H1 (cell line): ENCODE data around the gene SUGT1. TPM values are rescaled to one million over a fixed set of nuclear protein-coding genes. Genes with fewer than 3 reads are reported as not detected.
A peak's percentile ranks its signal among the peaks of the same experiment; 100 is the strongest.

Experiments used
- CTCF ChIA-PET: fragments of 300-600 bp; sonication (Branson Sonifier 250); formaldehyde crosslinking; loops from one replicate; lab custom pipeline; 2021; ENCODE audit not compliant: partially characterized antibody; lab: Charles Lee
- POLR2A ChIA-PET: fragments of 300-600 bp; sonication (Branson Sonifier 250); formaldehyde crosslinking; loops from one replicate; lab custom pipeline; 2021; ENCODE audit warnings: inconsistent platforms; ENCODE audit not compliant: partially characterized antibody; lab: Charles Lee
- DNase-seq, 2 experiments: peaks; one replicate each; pipeline versions ENCODE4 v3.0.0 to v3.0.0-alpha.2; 2010 to 2022; ENCODE audit warnings: low spot score in 2 of 2, low read depth in 1 of 2, mixed read lengths in 1 of 2
- FAIRE-seq: peaks from 2 replicates; lab custom pipeline; 2011; peaks lifted over from hg19 to GRCh38; lab: Jason Lieb, UNC
- H2AFZ ChIP-seq: 2 replicates; pipeline ENCODE4 v1.8.1; 2012; ENCODE audit warnings: low read length, inconsistent platforms
- H2AK5ac ChIP-seq: 2 replicates; pipeline ENCODE4 v1.6.1; 2013; ENCODE audit warnings: low read depth, low read length
- H2BK120ac ChIP-seq: replicated peaks from 2 replicates; pipeline ENCODE3; 2013; ENCODE audit warnings: low read depth, low read length, inconsistent platforms
- H2BK12ac ChIP-seq: 2 replicates; pipeline ENCODE4 v1.6.1; 2013; ENCODE audit warnings: low read depth, low read length
- H2BK15ac ChIP-seq: 2 replicates; pipeline ENCODE4 v1.6.1; 2013; ENCODE audit warnings: low read length
- H2BK20ac ChIP-seq: 2 replicates; pipeline ENCODE4 v1.6.1; 2013; ENCODE audit warnings: low read length
- H2BK5ac ChIP-seq: 2 replicates; pipeline ENCODE4 v1.6.1; 2013; ENCODE audit warnings: low read depth, low read length
- H3K14ac ChIP-seq: 2 replicates; pipeline ENCODE4 v1.6.1; 2013; ENCODE audit warnings: inconsistent platforms; ENCODE audit not compliant: insufficient read length
- H3K18ac ChIP-seq: 2 replicates; pipeline ENCODE4 v1.6.1; 2013; ENCODE audit warnings: low read length; ENCODE audit errors: extremely low read depth
- H3K23ac ChIP-seq: 2 replicates; pipeline ENCODE4 v1.6.1; 2013; ENCODE audit warnings: inconsistent platforms; ENCODE audit not compliant: insufficient read length
- H3K23me2 ChIP-seq: 2 replicates; pipeline ENCODE4 v1.6.1; 2013; ENCODE audit warnings: low read depth, low read length
- H3K27ac ChIP-seq: 2 replicates; pipeline ENCODE4 v1.6.1; 2011; ENCODE audit warnings: low read depth, low read length, inconsistent platforms
- H3K27me3 ChIP-seq, 4 experiments: replicated peaks in 1 of 4; 1 replicate in 1 of 4; 2 replicates in 3 of 4; pipeline versions ENCODE4 v1.6.1 to v1.8.1; 2011 to 2013; ENCODE audit warnings: low read length in 3 of 4, mild to moderate bottlenecking in 3 of 4, inconsistent platforms in 2 of 4, mixed read lengths in 2 of 4, moderate library complexity in 1 of 4; ENCODE audit not compliant: control insufficient read depth in 3 of 4, insufficient read depth in 3 of 4; ENCODE audit errors: extremely low read depth in 1 of 4
- H3K36me3 ChIP-seq, 4 experiments: 2 replicates each; pipeline versions ENCODE4 v1.6.1 to v1.8.1; 2011 to 2013; ENCODE audit warnings: mild to moderate bottlenecking in 4 of 4, low read length in 3 of 4, moderate library complexity in 2 of 4, control low read depth in 1 of 4, inconsistent platforms in 1 of 4; ENCODE audit not compliant: insufficient read depth in 4 of 4, control insufficient read depth in 2 of 4
- H3K4ac ChIP-seq: replicated peaks from 2 replicates; pipeline ENCODE3; 2013; ENCODE audit warnings: low read length, low read depth, mixed read lengths, inconsistent platforms; ENCODE audit not compliant: insufficient read length
- H3K4me1 ChIP-seq, 4 experiments: replicated peaks in 1 of 4; 1 replicate in 1 of 4; 2 replicates in 3 of 4; pipeline versions ENCODE4 v1.6.1 to v1.8.1; 2011 to 2013; ENCODE audit warnings: low read length in 3 of 4, inconsistent platforms in 2 of 4, mixed read lengths in 1 of 4; ENCODE audit not compliant: insufficient read depth in 4 of 4, control insufficient read depth in 3 of 4
- H3K4me2 ChIP-seq, 2 experiments: 2 replicates each; pipeline versions ENCODE4 v1.6.1 to v1.8.1; 2011 to 2013; ENCODE audit warnings: low read depth in 2 of 2, low read length in 2 of 2, control low read depth in 1 of 2, inconsistent platforms in 1 of 2, mild to moderate bottlenecking in 1 of 2; ENCODE audit not compliant: insufficient read depth in 1 of 2
- H3K4me3 ChIP-seq, 4 experiments: fragments of 200-600, 300-600 bp in 1 of 4; sonication (generic), shearing (Covaris generic), sonication (Bioruptor Twin) in 1 of 4; 2 replicates each; pipeline versions ENCODE4 v1.5.1 to v1.8.1; 2011 to 2016; ENCODE audit warnings: low read length in 4 of 4, low read depth in 3 of 4, control low read depth in 2 of 4, inconsistent platforms in 2 of 4, mild to moderate bottlenecking in 2 of 4, mixed read lengths in 1 of 4, moderate library complexity in 1 of 4; ENCODE audit not compliant: insufficient read depth in 2 of 4; ENCODE audit errors: extremely low read depth in 1 of 4
- H3K56ac ChIP-seq: replicated peaks from 2 replicates; pipeline ENCODE3; 2013; ENCODE audit warnings: low read depth, mild to moderate bottlenecking, mixed read lengths, low read length, inconsistent platforms; ENCODE audit not compliant: insufficient read length
- H3K79me1 ChIP-seq: 2 replicates; pipeline ENCODE4 v1.6.1; 2013; ENCODE audit warnings: low read depth, low read length, control low read depth
- H3K79me2 ChIP-seq, 2 experiments: 2 replicates each; pipeline versions ENCODE4 v1.6.1 to v1.8.1; 2012 to 2013; ENCODE audit warnings: low read length in 2 of 2, mild to moderate bottlenecking in 2 of 2, inconsistent platforms in 1 of 2; ENCODE audit not compliant: insufficient read depth in 2 of 2, control insufficient read depth in 1 of 2
- H3K9ac ChIP-seq, 4 experiments: replicated peaks in 1 of 4; 1 replicate in 1 of 4; 2 replicates in 3 of 4; pipeline versions ENCODE4 v1.6.1 to v1.8.1; 2011 to 2013; ENCODE audit warnings: low read depth in 3 of 4, low read length in 3 of 4, control low read depth in 2 of 4, mild to moderate bottlenecking in 2 of 4, moderate library complexity in 2 of 4, inconsistent platforms in 1 of 4; ENCODE audit errors: extremely low read depth in 1 of 4
- H3K9me3 ChIP-seq, 2 experiments: 2 replicates each; pipeline versions ENCODE4 v1.6.1 to v1.8.1; 2012 to 2013; ENCODE audit warnings: mild to moderate bottlenecking in 2 of 2, moderate library complexity in 2 of 2, control low read depth in 1 of 2, inconsistent platforms in 1 of 2, low read depth in 1 of 2, low read length in 1 of 2, mixed read lengths in 1 of 2; ENCODE audit not compliant: insufficient read depth in 2 of 2
- H4K20me1 ChIP-seq, 2 experiments: replicated peaks in 1 of 2; 2 replicates each; pipeline versions ENCODE3 to v1.8.1; 2011 to 2013; ENCODE audit warnings: inconsistent platforms in 2 of 2, low read length in 2 of 2, mild to moderate bottlenecking in 1 of 2; ENCODE audit not compliant: insufficient read depth in 2 of 2, control insufficient read depth in 1 of 2
- H4K5ac ChIP-seq: 2 replicates; pipeline ENCODE4 v1.6.1; 2013; ENCODE audit warnings: low read length, low read depth, mixed read lengths, inconsistent platforms; ENCODE audit not compliant: insufficient read length
- H4K8ac ChIP-seq: 2 replicates; pipeline ENCODE4 v1.8.0; 2013; ENCODE audit warnings: mild to moderate bottlenecking, moderate library complexity, low read length, inconsistent platforms; ENCODE audit not compliant: insufficient read depth; ENCODE audit errors: extremely low read depth
- H4K91ac ChIP-seq: replicated peaks from 2 replicates; pipeline ENCODE3; 2013; ENCODE audit warnings: low read length, mixed read lengths, inconsistent platforms; ENCODE audit not compliant: insufficient read length
- BRCA1 ChIP-seq: IDR thresholded peaks from 2 replicates; pipeline ENCODE4 v1.6.1; 2012; ENCODE audit warnings: low read depth, low read length, improper control_type of control experiment
- CREB1 ChIP-seq: IDR thresholded peaks from 2 replicates; pipeline ENCODE4 v1.6.1; 2012; ENCODE audit warnings: inconsistent platforms
- FOSL1 ChIP-seq: IDR thresholded peaks from 2 replicates; pipeline ENCODE4 v1.6.1; 2011; ENCODE audit warnings: mild to moderate bottlenecking, low read depth, low read length, moderate library complexity; ENCODE audit not compliant: insufficient read depth
- GTF2F1 ChIP-seq: IDR thresholded peaks from 2 replicates; pipeline ENCODE4 v1.6.1; 2012; ENCODE audit warnings: low read depth, low read length, improper control_type of control experiment, borderline replicate concordance
- MAFK ChIP-seq: IDR thresholded peaks from 2 replicates; pipeline ENCODE4 v1.6.1; 2012; ENCODE audit warnings: low read depth, mild to moderate bottlenecking, improper control_type of control experiment, low read length
- RNF2 ChIP-seq: fragments of 200-900, 300-1000 bp; sonication (generic); IDR thresholded peaks from 2 replicates; pipeline ENCODE4 v1.7.1; 2016; ENCODE audit warnings: borderline replicate concordance, low read depth, mild to moderate bottlenecking, antibody characterized with exemption, low read length; ENCODE audit not compliant: poor library complexity, severe bottlenecking; ENCODE audit errors: missing control alignments
- SIN3A ChIP-seq, 2 experiments: IDR thresholded peaks in 1 of 2; conservative IDR thresholded peaks in 1 of 2; 2 replicates each; pipeline ENCODE4 v1.6.1; 2011 to 2012; ENCODE audit warnings: low read length in 2 of 2, improper control_type of control experiment in 1 of 2, low read depth in 1 of 2, mild to moderate bottlenecking in 1 of 2
- SUZ12 ChIP-seq: fragments of 200-600 bp; sonication (generic); IDR thresholded peaks from 2 replicates; pipeline ENCODE4 v1.6.1; 2012; ENCODE audit warnings: mild to moderate bottlenecking, inconsistent platforms, low read length, moderate library complexity, mixed read lengths
- TAF1 ChIP-seq: IDR thresholded peaks from 2 replicates; pipeline ENCODE4 v1.6.1; 2011; ENCODE audit warnings: mild to moderate bottlenecking, low read depth, low read length
- TAF7 ChIP-seq: optimal IDR thresholded peaks from 2 replicates; pipeline ENCODE3; 2011; ENCODE audit warnings: low read depth, mild to moderate bottlenecking, inconsistent platforms, low read length, moderate library complexity, borderline replicate concordance
- WGBS, 2 experiments: shearing (Covaris generic) in 1 of 2; methylation state at CpG; one replicate each; pipeline versions ENCODE4 v1.1.6 to v1.1.7; 2013 to 2015; ENCODE audit warnings: low lambda C conversion rate in 2 of 2, mixed read lengths in 2 of 2, inconsistent platforms in 1 of 2, low coverage in 1 of 2, missing lambda C conversion rate in 1 of 2; ENCODE audit not compliant: insufficient replicate concordance in 2 of 2, insufficient coverage in 1 of 2, insufficient read length in 1 of 2; ENCODE audit errors: extremely low coverage in 1 of 2, missing lambda C conversion rate in 1 of 2; 5-methylcytosine and 5-hydroxymethylcytosine counted together
- polyA plus RNA-seq, 7 experiments: library from polyadenylated mRNA; depleted of rRNA in 3 of 7; stranded (reverse) in 5 of 7; unstranded in 2 of 7; fragments of >200 nt in 5 of 7; fragments of 200-250 nt in 2 of 7; gene quantifications; 1 replicate in 5 of 7; 2 replicates in 1 of 7; 4 replicates in 1 of 7; pipeline versions ENCODE4 v1.2.1 to v1.2.3, GENCODE V29; 2011 to 2013; ENCODE audit warnings: missing spikeins in 2 of 7, mixed read lengths in 2 of 7
- total RNA-seq: library from RNA; stranded (reverse); fragmentation: NEBNext Ultra II Directional; extraction: Animal tissue kit (Norgen Biotek cat#: 25700); gene quantifications from 2 replicates; pipeline ENCODE4 v1.2.1, GENCODE V29; 2021

Gene SUGT1
- total and polyA plus RNA-seq, 2 of the 8 experiments (the other 6 are each of a cell fraction or from before 2014, with no cell fraction given), result 21.0 to 99.4 TPM

DNA sequence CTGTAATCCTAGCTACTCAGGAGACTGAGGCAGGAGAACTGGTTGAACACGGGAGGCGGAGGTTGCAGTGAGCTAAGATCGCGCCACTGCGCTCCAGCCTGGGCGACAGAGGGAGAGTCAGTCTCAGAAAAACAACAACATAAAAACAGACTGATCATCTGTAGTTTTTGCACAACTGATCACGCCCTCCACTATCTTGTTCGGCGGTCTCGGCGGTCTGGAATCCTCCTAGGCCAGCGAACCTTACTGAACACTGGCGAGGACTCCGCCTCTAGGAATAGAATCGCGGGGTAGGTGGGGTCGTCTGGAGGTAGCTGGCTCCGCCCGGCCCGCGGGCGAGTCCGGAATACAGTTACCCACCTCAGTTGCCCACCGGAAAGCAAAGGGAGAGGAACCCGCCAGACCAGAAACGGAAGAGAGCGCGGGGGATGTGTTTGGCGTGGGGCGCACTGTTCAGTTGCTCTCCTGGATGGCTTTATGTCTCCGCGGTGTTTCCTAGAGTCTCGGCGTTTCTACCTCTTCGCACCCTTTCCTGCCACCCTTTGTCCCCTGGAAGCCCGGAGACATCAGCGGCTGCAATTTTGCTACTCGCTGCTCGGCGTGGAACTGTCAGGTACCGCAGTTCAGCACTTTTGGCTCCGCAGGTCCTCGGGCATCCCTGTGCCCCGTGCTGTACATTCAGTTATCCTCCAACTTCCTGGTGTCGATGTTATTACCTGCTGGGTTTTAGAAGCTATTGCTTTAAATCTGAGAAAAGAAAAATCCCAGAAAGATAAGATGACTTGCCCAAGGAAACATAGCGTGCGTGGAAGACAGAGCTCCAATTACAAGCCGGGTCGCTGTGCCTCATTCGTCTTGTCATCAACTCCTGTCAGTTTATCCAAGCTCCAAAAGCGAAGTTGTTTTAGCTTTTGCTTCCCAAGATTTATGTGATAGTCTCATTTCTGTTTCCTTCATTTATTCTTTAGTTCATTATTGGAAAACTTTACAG is 35.3 kb upstream of the SUGT1 start:
- H3K56ac ChIP-seq, result no peak overlapping the region
- H2AK5ac ChIP-seq, result no peak overlapping the region
- no peak overlapping the region for H2BK120ac ChIP-seq
- H2BK15ac ChIP-seq, result no peak overlapping the region
- 0 out of 2 replicates have a peak overlapping the region, but pooled peaks have one; percentile 38 for H3K18ac ChIP-seq
- H3K9me3 ChIP-seq, result no peaks in the 10 kb centered on the region
- H3K4ac ChIP-seq, result no peak overlapping the region
- H3K23me2 ChIP-seq, result no peaks in the 10 kb centered on the region; the same call in 1 of the 2 replicates
- H4K8ac ChIP-seq, result peak overlapping the region; percentile 75
- no peaks in the 10 kb centered on the region; a peak in 1 of 8 replicates for H3K36me3 ChIP-seq
- no peaks in the 10 kb centered on the region for H4K20me1 ChIP-seq
- no peak overlapping the region for H3K23ac ChIP-seq
- peak overlapping the region; percentile 71 to 99 (median 93) for H3K4me3 ChIP-seq
- peaks cover 0 to 8% of the 10 kb centered on the region in 2 experiments; a peak in 1 of 4 replicates for H3K79me2 ChIP-seq
- no peaks in the 10 kb centered on the region for H3K79me1 ChIP-seq
- FAIRE-seq (no peak), DNase-seq (peak; percentile 57 to 87)
- H2BK5ac ChIP-seq, result no peak overlapping the region
- H3K27ac ChIP-seq, result no peak overlapping the region
- peak overlapping the region; percentile 75; the same call in 1 of the 2 replicates for H2BK12ac ChIP-seq
- H4K5ac ChIP-seq, result no peak overlapping the region
- H3K9ac ChIP-seq, result peak overlapping the region; percentile 56 to 82 (median 64)
- ChIA-PET POLR2A (interaction anchor here (0.8 to 2.8 kb wide), 12 partner anchors 9 to 584 kb away, joined by 3 to 34 read pairs (median 4); partner anchors contain the start of genes PCDH8 and SUGT1), CTCF (interaction anchor here (0.6 to 2.2 kb wide), 12 partner anchors 9 to 921 kb away, joined by 3 to 12 read pairs (median 4); partner anchors contain the start of gene SUGT1)
- H2AFZ ChIP-seq, result peak overlapping the region; percentile 97
- H4K91ac ChIP-seq, result no peak overlapping the region
- peak overlapping the region; percentile 72 to 83 for H3K4me2 ChIP-seq
- no peaks in the 10 kb centered on the region for H3K27me3 ChIP-seq
- WGBS, 2 experiments, result 7% methylated on average over 47 of the region's 51 CpGs; no CpG with 5 or more reads in 1 of the 2 experiments
- H2BK20ac ChIP-seq, result no peak overlapping the region
- H3K4me1 ChIP-seq, result no peaks in the 10 kb centered on the region
- H3K14ac ChIP-seq, result no peak overlapping the region
- TF ChIP-seq TAF7, result peak; percentile 73
- peak; percentile 43 for TF ChIP-seq CREB1
- TF ChIP-seq TAF1, result peak; percentile 91
- no peak for TF ChIP-seq SUZ12
- TF ChIP-seq BRCA1, result peak; percentile 26; the same call in 1 of the 2 replicates
- TF ChIP-seq FOSL1, result no peak
- no peak for TF ChIP-seq GTF2F1
- no peak for TF ChIP-seq MAFK
- TF ChIP-seq RNF2, result no peak
- TF ChIP-seq SIN3A (conservative IDR thresholded peaks at IDR 0.05 in 1 of 2, IDR thresholded peaks at IDR 0.05 in 1 of 2; ENCODE audit: low read depth in 1 of 2, low read length in 2 of 2), result peak; percentile 72 to 87; a peak in 3 of 4 replicates
